HL-60/S4 (cell line): ENCODE results near the gene STK26.

Experiments
- in situ Hi-C: fragments of 300-500 bp; cut with MboI; formaldehyde crosslinking; loops from 2 replicates; pipeline ENCODE4 v1.14.3; 2022; ENCODE audit warnings: low sequenced_read_pairs

Gene STK26

DNA sequence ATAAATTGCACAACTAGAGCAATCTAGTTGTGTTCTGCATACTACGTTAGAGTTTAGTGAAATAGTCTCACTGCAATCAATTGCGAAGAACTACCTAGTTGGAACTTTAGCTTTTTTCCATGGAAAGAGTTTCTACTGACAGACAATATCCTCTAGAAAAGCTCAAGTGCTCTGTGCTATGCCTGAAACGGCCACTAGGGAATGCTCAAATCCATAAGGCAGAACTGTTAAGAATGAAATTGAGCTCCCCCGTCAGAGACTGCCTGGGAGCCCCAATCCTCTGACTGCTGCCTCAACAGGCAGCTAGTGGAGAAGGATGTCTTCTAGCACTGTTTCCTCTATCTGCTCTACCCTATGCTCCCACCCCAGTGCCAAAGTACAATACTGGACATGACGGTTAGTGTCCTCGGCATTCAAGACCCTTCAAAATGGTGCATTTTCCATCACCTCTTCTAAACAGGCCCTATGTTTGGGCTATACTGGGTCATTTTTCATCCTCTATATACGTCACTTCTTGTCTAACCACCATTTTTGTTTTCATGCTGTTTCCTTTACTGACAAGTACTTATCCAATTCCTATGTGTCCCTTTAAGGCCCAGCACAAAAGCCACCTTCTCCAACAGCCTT, 69.5 kb downstream of the STK26 start:
- in situ Hi-C loops, result loop anchor here (25.0 kb wide), 1 partner anchor 120 kb away; the partner anchor contains the start of gene RAP2C

DNA sequence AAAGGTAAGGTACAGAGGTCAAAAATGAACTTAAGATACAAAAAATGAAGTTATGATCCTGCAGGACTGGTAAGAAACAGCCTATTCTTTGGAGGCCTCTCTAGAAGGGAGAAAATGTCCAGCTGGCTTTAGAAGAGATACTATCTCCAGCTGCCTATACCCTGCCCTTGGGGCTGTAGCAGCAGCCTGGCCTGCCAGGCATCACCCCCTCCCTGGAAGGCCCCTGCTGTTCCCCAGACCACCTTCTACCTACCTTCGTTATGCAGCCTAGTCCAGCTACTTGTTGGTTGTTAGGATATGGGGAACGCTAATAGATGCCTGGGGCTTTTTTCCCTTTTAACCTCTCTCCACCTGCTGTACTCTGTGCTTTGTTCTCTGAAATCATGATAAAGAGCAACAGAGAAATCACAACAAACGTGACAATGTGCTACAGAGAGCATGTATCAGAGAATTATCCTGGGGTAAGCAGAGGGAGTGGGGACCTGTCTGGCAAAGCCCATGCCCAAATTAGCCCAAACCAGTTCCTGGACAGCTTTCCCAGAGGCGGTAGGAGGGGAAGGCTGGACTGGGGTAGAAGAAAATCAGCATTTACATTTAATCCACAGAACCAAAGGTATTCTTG, 70.2 kb downstream of the STK26 start:
- in situ Hi-C loops, result loop anchor here (25.0 kb wide), 1 partner anchor 119 kb away; the partner anchor contains the start of gene RAP2C

GRCh38 chrX:132094164-132094563, 71.1 kb downstream of the STK26 start:
- in situ Hi-C loops, result loop anchor here (25.0 kb wide), 1 partner anchor 118 kb away; the partner anchor contains the start of gene RAP2C

GRCh38 chrX:132098704-132099103, 75.6 kb downstream of the STK26 start:
- in situ Hi-C loops, result loop anchor here (25.0 kb wide), 1 partner anchor 114 kb away; the partner anchor contains the start of gene RAP2C

DNA sequence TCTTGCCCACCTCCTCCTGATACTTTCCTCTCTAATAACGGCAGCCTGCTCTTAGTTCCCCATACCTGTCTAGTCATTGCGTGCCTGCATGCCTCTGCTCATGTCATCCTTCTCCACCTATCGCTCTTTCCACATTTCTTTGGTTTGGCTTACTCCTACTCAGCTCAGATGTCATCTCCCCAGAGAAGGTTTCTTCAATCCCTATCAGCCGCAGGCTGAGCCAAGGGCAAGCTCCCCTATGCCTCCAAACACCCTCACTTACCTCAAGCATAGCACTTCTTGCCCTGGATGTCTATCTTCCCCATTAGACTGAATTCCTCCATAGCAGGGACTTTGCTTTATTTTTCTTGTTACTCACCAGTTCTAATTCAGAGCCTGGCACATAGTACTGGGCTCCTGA, 78.1 kb downstream of the STK26 start:
- in situ Hi-C loops, result no loop called here

DNA sequence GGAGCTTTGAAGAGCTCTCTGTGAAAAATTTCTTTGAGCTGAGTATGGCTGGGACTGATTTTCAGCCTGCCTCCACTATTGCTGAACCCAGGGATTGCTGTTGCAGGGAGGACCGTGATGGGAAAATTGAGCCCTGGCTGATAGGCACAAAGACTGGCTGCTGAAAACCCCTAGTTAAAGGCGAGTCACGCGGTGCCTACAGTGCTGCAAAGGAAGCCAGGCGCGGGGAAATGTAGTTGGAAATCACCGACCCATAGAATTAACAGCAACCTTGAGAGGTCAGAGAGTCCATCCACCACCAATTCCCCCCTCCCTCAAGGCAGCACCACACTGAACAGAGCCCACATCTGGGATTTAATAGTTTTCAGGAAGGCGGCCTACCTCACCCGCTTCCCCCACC, 78.7 kb downstream of the STK26 start:
- in situ Hi-C loops, result no loop called here

DNA sequence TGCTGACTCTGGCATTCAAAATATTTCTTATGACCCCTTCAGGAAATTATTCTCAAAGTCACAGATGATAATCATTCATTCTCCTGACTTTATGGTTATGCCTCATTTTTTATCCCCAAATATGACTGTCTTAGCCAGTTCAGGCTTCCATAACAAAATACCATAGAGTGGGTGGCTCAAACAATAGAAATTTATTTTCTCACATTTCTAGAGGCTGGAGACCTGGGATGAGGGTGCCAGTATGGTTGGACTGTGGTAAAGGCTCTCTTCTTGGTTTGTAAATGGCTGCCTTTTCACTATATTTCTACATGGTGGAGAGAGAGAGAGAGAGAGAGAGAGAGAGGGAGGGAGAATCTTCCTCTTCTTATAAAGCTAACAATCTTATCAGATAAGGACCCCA, 84.2 kb downstream of the STK26 start:
- in situ Hi-C loops, result no loop called here

GRCh38 chrX:132114607-132115006, 91.5 kb downstream of the STK26 start:
- in situ Hi-C loops, result no loop called here

GRCh38 chrX:132115792-132116191, 92.7 kb downstream of the STK26 start:
- in situ Hi-C loops, result no loop called here

DNA sequence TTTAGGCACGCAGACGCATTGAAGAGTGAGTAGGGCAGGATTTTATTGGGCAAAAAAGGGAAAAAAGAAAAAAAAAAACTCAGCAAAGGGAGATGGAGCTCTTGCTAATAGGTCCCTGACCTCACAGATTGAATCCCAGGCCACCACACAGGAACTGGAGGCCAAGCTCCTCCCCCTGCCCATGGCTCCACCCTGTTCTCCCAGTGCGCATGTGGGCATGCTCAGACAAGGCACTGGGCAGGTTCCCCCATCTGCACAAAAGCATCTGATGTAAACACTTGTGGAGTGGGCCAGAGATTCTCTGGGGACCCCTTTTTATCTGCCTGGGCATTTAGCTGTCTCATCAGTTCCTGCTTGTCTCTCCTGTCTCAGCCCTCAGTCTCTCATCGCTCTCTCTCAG, 95.3 kb downstream of the STK26 start:
- in situ Hi-C loops, result no loop called here

DNA sequence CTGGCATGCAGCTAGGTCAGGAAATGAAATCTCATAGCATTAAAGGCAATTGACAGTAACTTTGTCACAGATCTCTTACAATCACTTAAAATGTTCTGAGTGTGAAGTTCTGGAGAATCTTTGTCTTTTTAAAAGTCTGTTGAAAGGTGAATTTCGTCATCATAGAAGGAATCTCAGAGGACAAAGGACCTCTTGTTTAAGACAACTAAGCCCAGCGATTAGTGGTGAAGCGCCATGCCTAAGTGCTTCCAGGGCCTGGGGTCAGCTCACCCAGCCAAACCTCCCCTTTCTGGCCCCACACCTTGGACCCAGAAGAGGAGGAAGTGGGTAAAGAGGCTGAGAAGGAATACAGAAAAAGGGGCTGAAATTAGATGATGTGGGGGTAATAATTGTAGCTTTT, 96.2 kb downstream of the STK26 start:
- in situ Hi-C loops, result no loop called here

DNA sequence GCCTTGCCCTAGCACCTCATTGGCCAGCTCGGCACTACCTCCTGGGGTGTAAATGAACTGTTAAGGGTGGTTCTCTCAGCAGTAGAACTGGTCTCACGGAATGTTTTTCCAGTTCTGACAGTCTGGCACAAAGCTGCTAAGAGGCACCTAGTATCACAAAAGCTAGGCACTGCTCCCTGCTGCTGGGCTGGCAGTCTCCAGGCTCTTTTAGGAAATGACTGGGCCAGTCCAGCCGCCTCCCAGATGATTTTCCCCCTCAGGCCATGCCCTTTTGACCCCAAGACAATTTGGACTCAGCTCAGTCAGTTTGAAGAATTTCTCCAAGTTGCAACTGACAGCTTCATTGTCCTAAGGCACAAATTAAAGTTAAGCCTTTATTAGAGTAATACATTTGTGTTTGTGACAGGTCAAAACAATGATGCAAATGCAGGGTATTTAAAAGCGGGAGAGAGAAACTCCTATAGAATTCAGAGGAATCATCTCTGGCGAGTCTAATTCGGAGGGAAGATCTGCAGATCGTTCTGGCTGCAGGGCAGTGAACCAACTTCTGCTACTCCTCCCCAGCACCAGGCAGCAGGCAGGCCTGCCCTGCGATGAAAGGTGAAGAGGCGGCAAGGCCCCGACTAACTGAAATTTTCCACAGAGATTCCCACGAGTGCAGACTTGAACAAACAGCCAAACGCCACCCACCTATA, 96.9 kb downstream of the STK26 start:
- in situ Hi-C loops, result no loop called here

DNA sequence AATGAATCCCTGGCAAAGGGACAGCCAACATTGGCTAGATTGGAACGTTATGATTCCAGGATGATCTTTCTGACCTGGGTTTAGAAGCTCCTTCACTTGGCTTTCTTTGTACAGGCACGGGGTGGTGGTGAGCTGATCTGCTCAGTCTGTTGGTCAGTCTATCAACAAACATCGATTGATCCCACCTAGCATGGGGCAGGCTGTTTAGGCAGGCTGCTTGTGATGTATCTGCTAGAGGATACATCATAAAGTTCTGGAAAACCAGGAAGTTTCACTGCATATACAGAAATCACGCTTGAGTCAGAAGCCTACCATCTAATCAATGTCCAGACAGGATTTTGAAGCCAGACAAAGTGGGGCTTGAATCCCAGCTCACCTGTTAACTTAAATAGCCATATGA, 97.8 kb downstream of the STK26 start:
- in situ Hi-C loops, result no loop called here
